ENCODE measurements around the gene BORCS5. TPM values are rescaled to one million over a fixed set of nuclear protein-coding genes. Genes with fewer than 3 reads are reported as not detected.

BORCS5 gene
- total and polyA plus RNA-seq, 2 of the 8 experiments (the other 6 are each of a cell fraction or from before 2014, with no cell fraction given) = 8.3 to 17.4 TPM

DNA sequence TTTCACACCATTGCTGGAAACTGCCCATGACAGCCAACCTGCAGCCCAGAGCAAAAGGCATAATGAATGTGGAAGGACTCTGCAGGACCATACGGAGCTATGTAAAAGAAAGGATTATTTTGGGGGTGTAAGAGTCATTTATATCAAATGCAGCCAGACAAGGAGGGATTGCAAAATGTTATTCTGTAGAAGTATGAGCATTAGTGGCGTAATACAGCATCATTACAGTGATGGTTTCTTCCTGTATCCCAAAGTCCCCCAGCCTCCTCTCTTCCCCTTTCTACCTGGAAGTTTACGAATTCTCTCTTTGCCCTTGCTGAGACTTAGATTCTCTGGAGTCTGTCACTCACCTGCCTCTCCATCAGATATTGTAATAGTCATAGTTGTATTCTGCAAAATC lies 89.9 kb downstream of the BORCS5 start (continued):
- TF ChIP-seq E2F6 (IDR thresholded peaks at IDR 0.05) = no peak
